H9 (cell line): Measurements from ENCODE around the gene PHF21B. TPM values are rescaled to one million over a fixed set of nuclear protein-coding genes. Genes with fewer than 3 reads are reported as not detected.

Experiments used
- DNase-seq: peaks from one replicate; pipeline ENCODE4 v3.0.0-alpha.2; 2017
- H2AFZ ChIP-seq: one replicate; pipeline ENCODE4 v1.6.1; 2013; ENCODE audit warnings: mild to moderate bottlenecking, low read length, control low read depth, moderate library complexity
- H2AK5ac ChIP-seq: 2 replicates; pipeline ENCODE4 v1.6.1; 2013; ENCODE audit warnings: low read length, control low read depth, mixed read lengths; ENCODE audit not compliant: insufficient read length
- H2BK120ac ChIP-seq: one replicate; pipeline ENCODE4 v1.6.1; 2013; ENCODE audit warnings: low read depth, mild to moderate bottlenecking, low read length, control low read depth, inconsistent platforms; ENCODE audit not compliant: poor library complexity, severe bottlenecking
- H2BK12ac ChIP-seq: 2 replicates; pipeline ENCODE4 v1.6.1; 2013; ENCODE audit warnings: low read length, control low read depth, mixed read lengths, low read depth; ENCODE audit not compliant: insufficient read length
- H2BK15ac ChIP-seq: 2 replicates; pipeline ENCODE4 v1.6.1; 2013; ENCODE audit warnings: low read depth, low read length, control low read depth
- H2BK20ac ChIP-seq: one replicate; pipeline ENCODE4 v1.6.1; 2013; ENCODE audit warnings: low read depth, mild to moderate bottlenecking, low read length, control low read depth, inconsistent platforms; ENCODE audit not compliant: poor library complexity, severe bottlenecking
- H2BK5ac ChIP-seq: 2 replicates; pipeline ENCODE4 v1.6.1; 2013; ENCODE audit warnings: low read length, control low read depth, mixed read lengths; ENCODE audit not compliant: insufficient read length
- H3K14ac ChIP-seq: 2 replicates; pipeline ENCODE4 v1.6.1; 2013; ENCODE audit warnings: low read length, control low read depth; ENCODE audit not compliant: insufficient read depth
- H3K18ac ChIP-seq: 2 replicates; pipeline ENCODE4 v1.6.1; 2013; ENCODE audit warnings: low read depth, mild to moderate bottlenecking, mixed read lengths, low read length, control low read depth; ENCODE audit not compliant: insufficient read length
- H3K23ac ChIP-seq: 2 replicates; pipeline ENCODE4 v1.6.1; 2013; ENCODE audit warnings: low read length, control low read depth, mixed read lengths, low read depth; ENCODE audit not compliant: insufficient read length
- H3K23me2 ChIP-seq: 2 replicates; pipeline ENCODE4 v1.6.1; 2013; ENCODE audit warnings: low read depth, mild to moderate bottlenecking, mixed read lengths, low read length, control low read depth; ENCODE audit not compliant: insufficient read length, poor library complexity, severe bottlenecking
- H3K27ac ChIP-seq: 2 replicates; pipeline ENCODE4 v1.5.1; 2013; ENCODE audit warnings: low read length, control low read depth, mixed read lengths, low read depth; ENCODE audit not compliant: insufficient read length
- H3K27me3 ChIP-seq: 2 replicates; pipeline ENCODE4 v1.6.1; 2013; ENCODE audit warnings: low read length, control low read depth, inconsistent platforms; ENCODE audit not compliant: insufficient read depth
- H3K4ac ChIP-seq: 2 replicates; pipeline ENCODE4 v1.6.1; 2013; ENCODE audit warnings: low read depth, mild to moderate bottlenecking, control low read depth, inconsistent platforms, low read length, moderate library complexity
- H3K4me1 ChIP-seq: 2 replicates; pipeline ENCODE4 v1.6.1; 2013; ENCODE audit warnings: low read length, control low read depth, inconsistent platforms; ENCODE audit not compliant: insufficient read depth
- H3K4me2 ChIP-seq: 2 replicates; pipeline ENCODE4 v1.6.1; 2013; ENCODE audit warnings: low read length, control low read depth, mixed read lengths; ENCODE audit not compliant: insufficient read length, insufficient read depth
- H3K56ac ChIP-seq: 2 replicates; pipeline ENCODE4 v1.6.1; 2013; ENCODE audit warnings: low read depth, mild to moderate bottlenecking, mixed read lengths, low read length, control low read depth; ENCODE audit not compliant: insufficient read length
- H3K79me1 ChIP-seq: 2 replicates; pipeline ENCODE4 v1.6.1; 2013; ENCODE audit warnings: low read depth, mild to moderate bottlenecking, moderate library complexity, low read length, control low read depth, inconsistent platforms; ENCODE audit not compliant: insufficient read depth, poor library complexity, severe bottlenecking
- H3K79me2 ChIP-seq: 2 replicates; pipeline ENCODE4 v1.6.1; 2013; ENCODE audit warnings: low read length, control low read depth, inconsistent platforms; ENCODE audit not compliant: insufficient read depth
- H3K9ac ChIP-seq: 2 replicates; pipeline ENCODE4 v1.6.1; 2013; ENCODE audit warnings: low read length, control low read depth, mixed read lengths; ENCODE audit not compliant: insufficient read length; ENCODE audit errors: extremely low read depth
- H3K9me3 ChIP-seq: one replicate; pipeline ENCODE4 v1.6.1; 2013; ENCODE audit warnings: low read depth, low read length, inconsistent platforms; ENCODE audit not compliant: control insufficient read depth
- H3T11ph ChIP-seq: one replicate; pipeline ENCODE4 v1.6.1; 2013; ENCODE audit warnings: mild to moderate bottlenecking, low read length, control low read depth, inconsistent platforms
- H4K20me1 ChIP-seq: one replicate; pipeline ENCODE4 v1.6.1; 2013; ENCODE audit not compliant: control insufficient read depth, insufficient read length, insufficient read depth
- H4K5ac ChIP-seq: 2 replicates; pipeline ENCODE4 v1.6.1; 2013; ENCODE audit warnings: low read depth, mild to moderate bottlenecking, mixed read lengths, low read length, control low read depth; ENCODE audit not compliant: insufficient read length
- H4K8ac ChIP-seq: replicated peaks from 2 replicates; pipeline ENCODE4 v1.6.1; 2013; ENCODE audit warnings: low read length, control low read depth, mixed read lengths, low read depth; ENCODE audit not compliant: insufficient read length
- H4K91ac ChIP-seq: 2 replicates; pipeline ENCODE4 v1.6.1; 2013; ENCODE audit warnings: low read depth, mild to moderate bottlenecking, moderate library complexity, mixed read lengths, low read length, control low read depth; ENCODE audit not compliant: insufficient read length
- H3K27ac Mint-ChIP-seq, 3 experiments: 2 replicates in 2 of 3; 3 replicates in 1 of 3; pipeline ENCODE4 v1.8.0; 2020 to 2021; ENCODE audit warnings: mixed read lengths in 3 of 3, mild to moderate bottlenecking in 1 of 3, moderate library complexity in 1 of 3
- H3K27me3 Mint-ChIP-seq: 2 replicates; pipeline ENCODE4 v1.8.0; 2021; ENCODE audit warnings: low read depth, mild to moderate bottlenecking, moderate library complexity, mixed read lengths
- H3K36me3 Mint-ChIP-seq, 3 experiments: 2 replicates in 2 of 3; 3 replicates in 1 of 3; pipeline ENCODE4 v1.8.0; 2020 to 2021; ENCODE audit warnings: low read depth in 3 of 3, mixed read lengths in 3 of 3; ENCODE audit not compliant: insufficient read depth in 1 of 3
- H3K4me1 Mint-ChIP-seq, 2 experiments: 2 replicates each; pipeline ENCODE4 v1.8.0; 2020; ENCODE audit warnings: mixed read lengths in 2 of 2
- H3K4me3 Mint-ChIP-seq, 2 experiments: 2 replicates in 1 of 2; 3 replicates in 1 of 2; pipeline ENCODE4 v1.8.0; 2020 to 2021; ENCODE audit warnings: mild to moderate bottlenecking in 2 of 2, mixed read lengths in 2 of 2, moderate library complexity in 1 of 2
- H3K9me3 Mint-ChIP-seq, 2 experiments: 2 replicates in 1 of 2; 3 replicates in 1 of 2; pipeline ENCODE4 v1.8.0; 2020; ENCODE audit warnings: mild to moderate bottlenecking in 2 of 2, mixed read lengths in 2 of 2, moderate library complexity in 1 of 2
- CTCF ChIP-seq: fragments of 200-600 bp; sonication (generic); conservative IDR thresholded peaks from 3 replicates; pipeline ENCODE4 v1.8.0; 2021; ENCODE audit warnings: antibody characterized with exemption, mild to moderate bottlenecking
- WGBS: extraction: QIAGEN DNeasy Blood & Tissue Kit; methylation state at CpG from one replicate; pipeline ENCODE4 v1.1.7; 2013; ENCODE audit warnings: missing lambda C conversion rate, low lambda C conversion rate, mixed read lengths; ENCODE audit not compliant: insufficient read length; ENCODE audit errors: extremely low coverage; 5-methylcytosine and 5-hydroxymethylcytosine counted together
- total RNA-seq: library from RNA; stranded (reverse); gene quantifications from 2 replicates; pipeline ENCODE4 v1.2.1, GENCODE V29; 2021

PHF21B gene
- total RNA-seq, 1 experiment from 2014 or later, result 60.3 TPM

- Histone ChIP-seq H3K56ac (no peak overlapping the region), H3K79me2 (no peaks in the 10 kb centered on the region; the same call in 1 of the 2 replicates), H3K14ac (no peak overlapping the region), H3K23ac (no peak overlapping the region), H3K9me3 (no peaks in the 10 kb centered on the region), H3K79me1 (no peaks in the 10 kb centered on the region), H3K9ac (no peak overlapping the region), H3K4ac (no peak overlapping the region), H2BK5ac (no peak overlapping the region), H2BK120ac (no peak overlapping the region), H2BK12ac (no peak overlapping the region), H3K27me3 (no peaks in the 10 kb centered on the region), H4K5ac (no peak overlapping the region), H3K23me2 (no peaks in the 10 kb centered on the region), H3K18ac (no peak overlapping the region), H2BK15ac (no peak overlapping the region), H3K27ac (no peak overlapping the region), H4K91ac (no peak overlapping the region), H3T11ph (no peak overlapping the region), H2BK20ac (no peak overlapping the region), H3K4me2 (no peak overlapping the region), H4K20me1 (no peaks in the 10 kb centered on the region), H4K8ac (no peak overlapping the region), H3K4me1 (no peaks in the 10 kb centered on the region; the same call in 1 of the 2 replicates), H2AK5ac (no peak overlapping the region), H2AFZ (no peak overlapping the region)
- H3K27me3 Mint-ChIP-seq, result no peaks in the 10 kb centered on the region; the same call in 1 of the 2 replicates
- no CpG with 5 or more reads among the region's 7 CpGs for WGBS
- H3K4me3 Mint-ChIP-seq, result no peak overlapping the region
- peak overlapping the region in 1 of 3 experiments; percentile 55; a peak in 1 of 7 replicates for H3K27ac Mint-ChIP-seq
- peaks cover 54 to 70% of the 10 kb centered on the region in 2 experiments for H3K4me1 Mint-ChIP-seq
- no peaks in the 10 kb centered on the region for H3K9me3 Mint-ChIP-seq
- TF ChIP-seq CTCF, result no peak
- H3K36me3 Mint-ChIP-seq, result peaks cover 4 to 18% (median 7%) of the 10 kb centered on the region in 3 experiments; a peak in 6 of 7 replicates
- DNase-seq, result no peak
These were observed 67.7 kb downstream of the PHF21B start for GRCh38 chr22:44942056-44942455.
